ENCODE measurements around the gene ITGA3. TPM values are rescaled to one million over a fixed set of nuclear protein-coding genes. Genes with fewer than 3 reads are reported as not detected.
"Not testable (repeated sequence)": the region's sequence is repeated elsewhere in the genome, so short reads cannot be mapped to it uniquely, and the experiment has no call there.

Gene ITGA3
- total RNA-seq, 1 experiment from 2014 or later, result 539 TPM

- Mint-ChIP-seq H3K36me3 (ENCODE audit: insufficient read depth, unreplicated experiment) (no peaks in the 10 kb centered on the region), H3K27me3 (ENCODE audit: unreplicated experiment) (no peaks in the 10 kb centered on the region), H3K27ac (ENCODE audit: unreplicated experiment) (no peak overlapping the region), H3K4me3 (ENCODE audit: low read depth, unreplicated experiment) (no peak overlapping the region), H3K9me3 (ENCODE audit: low read depth, unreplicated experiment) (no peaks in the 10 kb centered on the region), H3K4me1 (ENCODE audit: low read depth, unreplicated experiment) (peaks cover 44% of the 10 kb centered on the region)
- intact Hi-C loops (cut with micrococcal nuclease; ENCODE audit: unreplicated experiment), result no loop called here
- TF ChIP-seq CTCF (IDR thresholded peaks at IDR 0.05; ENCODE audit: unreplicated experiment), result no peak
- DNase-seq, result no peak
- CTCF ChIA-PET, result interaction anchor here (0.8 to 1.7 kb wide), 2 partner anchors 14 to 20 kb away, joined by 3 to 9 read pairs; partner anchors contain the start of gene ITGA3
- no TSS peak for BruUV-seq (replicated peaks)
Observed at GRCh38 chr17:50035945-50036344, 20.0 kb upstream of the ITGA3 start.

- Mint-ChIP-seq H3K36me3 (ENCODE audit: insufficient read depth, unreplicated experiment) (no peaks in the 10 kb centered on the region), H3K4me3 (ENCODE audit: low read depth, unreplicated experiment) (no peak overlapping the region), H3K9me3 (ENCODE audit: low read depth, unreplicated experiment) (no peaks in the 10 kb centered on the region), H3K4me1 (ENCODE audit: low read depth, unreplicated experiment) (peaks cover 44% of the 10 kb centered on the region), H3K27ac (ENCODE audit: unreplicated experiment) (no peak overlapping the region), H3K27me3 (ENCODE audit: unreplicated experiment) (no peaks in the 10 kb centered on the region)
- DNase-seq, result no peak
- TF ChIP-seq CTCF (IDR thresholded peaks at IDR 0.05; ENCODE audit: unreplicated experiment), result no peak
- no TSS peak for BruUV-seq (replicated peaks)
- intact Hi-C loops (cut with micrococcal nuclease; ENCODE audit: unreplicated experiment), result no loop called here
- CTCF ChIA-PET, result interaction anchor here (0.8 to 2.4 kb wide), 2 partner anchors 8 to 13 kb away, joined by 3 to 7 read pairs; no protein-coding TSS in a partner anchor
Observed at GRCh38 chr17:50036455-50037261, 19.3 kb upstream of the ITGA3 start.

- DNase-seq, result no peak
- no peak overlapping the region for H3K27ac Mint-ChIP-seq (ENCODE audit: unreplicated experiment)
- H3K36me3 Mint-ChIP-seq (ENCODE audit: insufficient read depth, unreplicated experiment), result no peaks in the 10 kb centered on the region
- CTCF ChIA-PET, result interaction anchor here (0.6 to 2.4 kb wide), 2 partner anchors 9 to 48 kb away, joined by 3 to 7 read pairs; no protein-coding TSS in a partner anchor
- H3K4me1 Mint-ChIP-seq (ENCODE audit: low read depth, unreplicated experiment), result peaks cover 45% of the 10 kb centered on the region
- no peaks in the 10 kb centered on the region for H3K9me3 Mint-ChIP-seq (ENCODE audit: low read depth, unreplicated experiment)
- TF ChIP-seq CTCF (IDR thresholded peaks at IDR 0.05; ENCODE audit: unreplicated experiment), result no peak
- H3K4me3 Mint-ChIP-seq (ENCODE audit: low read depth, unreplicated experiment), result no peak overlapping the region
- no TSS peak for BruUV-seq (replicated peaks)
- intact Hi-C loops (cut with micrococcal nuclease; ENCODE audit: unreplicated experiment), result no loop called here
- no peaks in the 10 kb centered on the region for H3K27me3 Mint-ChIP-seq (ENCODE audit: unreplicated experiment)
Observed at GRCh38 chr17:50037321-50038107, 18.4 kb upstream of the ITGA3 start.

GRCh38 chr17:50039058-50039457, 16.9 kb upstream of the ITGA3 start:
- no peak for DNase-seq
- Mint-ChIP-seq H3K9me3 (ENCODE audit: low read depth, unreplicated experiment) (no peaks in the 10 kb centered on the region), H3K4me1 (ENCODE audit: low read depth, unreplicated experiment) (peaks cover 56% of the 10 kb centered on the region), H3K27me3 (ENCODE audit: unreplicated experiment) (no peaks in the 10 kb centered on the region), H3K36me3 (ENCODE audit: insufficient read depth, unreplicated experiment) (no peaks in the 10 kb centered on the region), H3K4me3 (ENCODE audit: low read depth, unreplicated experiment) (no peak overlapping the region), H3K27ac (ENCODE audit: unreplicated experiment) (no peak overlapping the region)
- no peak for TF ChIP-seq CTCF (IDR thresholded peaks at IDR 0.05; ENCODE audit: unreplicated experiment)
- intact Hi-C loops (cut with micrococcal nuclease; ENCODE audit: unreplicated experiment), result no loop called here
- CTCF ChIA-PET, result interaction anchor here (1.1 to 2.4 kb wide), 2 partner anchors 10 to 11 kb away, joined by 5 to 7 read pairs; no protein-coding TSS in a partner anchor
- BruUV-seq (replicated peaks), result no TSS peak

GRCh38 chr17:50040496-50040895, 15.4 kb upstream of the ITGA3 start:
- intact Hi-C loops (cut with micrococcal nuclease; ENCODE audit: unreplicated experiment); H3K4me3 Mint-ChIP-seq (ENCODE audit: low read depth, unreplicated experiment); H3K27me3 Mint-ChIP-seq (ENCODE audit: unreplicated experiment); H3K36me3 Mint-ChIP-seq (ENCODE audit: insufficient read depth, unreplicated experiment); DNase-seq; H3K9me3 Mint-ChIP-seq (ENCODE audit: low read depth, unreplicated experiment); H3K27ac Mint-ChIP-seq (ENCODE audit: unreplicated experiment); BruUV-seq (replicated peaks): not testable (repeated sequence)
- H3K4me1 Mint-ChIP-seq (ENCODE audit: low read depth, unreplicated experiment), result peaks cover 61% of the 10 kb centered on the region
- CTCF ChIA-PET, result interaction anchor here (1.6 kb wide), 1 partner anchor 9 kb away, joined by 4 read pairs; no protein-coding TSS in a partner anchor
